K562 (cell line): Measurements from ENCODE around the gene PATL2. TPM values are rescaled to one million over a fixed set of nuclear protein-coding genes. Genes with fewer than 3 reads are reported as not detected.

Source experiments
- ATF1 ChIP-seq, 2 experiments: fragments of 450-650 bp in 1 of 2; IDR thresholded peaks; 2 replicates each; pipeline ENCODE4 v1.6.1; 2016; ENCODE audit warnings: missing compliant biosample characterization in 1 of 2, missing genetic modification characterization in 1 of 2
- CEBPG ChIP-seq, 3 experiments: fragments of 200-800 bp in 1 of 3; sonication (Bioruptor generic) in 1 of 3; sonication (generic) in 1 of 3; formaldehyde crosslinking in 1 of 3; IDR thresholded peaks in 2 of 3; conservative IDR thresholded peaks in 1 of 3; 2 replicates each; pipeline versions ENCODE4 v1.6.1 to v1.8.0; 2016 to 2022; ENCODE audit warnings: missing compliant biosample characterization in 2 of 3, missing genetic modification characterization in 2 of 3, mild to moderate bottlenecking in 1 of 3, missing genetic modification reagents in 1 of 3
- ELK3 ChIP-seq: fragments of 450-650 bp; formaldehyde crosslinking; IDR thresholded peaks from 2 replicates; pipeline ENCODE4 v1.4.0; 2020; ENCODE audit warnings: mild to moderate bottlenecking
- FOXA3 ChIP-seq, 2 experiments: fragments of 450-650 bp in 1 of 2; sonication (generic) in 1 of 2; formaldehyde crosslinking; IDR thresholded peaks in 1 of 2; conservative IDR thresholded peaks in 1 of 2; 2 replicates each; pipeline versions ENCODE4 v1.4.0 to v1.8.0; 2020 to 2022; ENCODE audit warnings: mild to moderate bottlenecking in 2 of 2, missing genetic modification reagents in 1 of 2
- FOXJ2 ChIP-seq: fragments of 200-800 bp; sonication (Bioruptor generic); IDR thresholded peaks from 2 replicates; pipeline ENCODE4 v1.6.1; 2016; ENCODE audit warnings: missing genetic modification characterization, missing compliant biosample characterization
- HDGF ChIP-seq: fragments of 450-650 bp; IDR thresholded peaks from 2 replicates; pipeline ENCODE4 v1.6.1; 2016
- JUN ChIP-seq, 2 experiments: sonication (generic) in 1 of 2; formaldehyde crosslinking in 1 of 2; IDR thresholded peaks; 2 replicates each; pipeline versions ENCODE4 v1.6.1 to v1.8.0; 2012 to 2022; ENCODE audit warnings: borderline replicate concordance in 2 of 2, mild to moderate bottlenecking in 2 of 2, improper control_type of control experiment in 1 of 2, low read depth in 1 of 2, low read length in 1 of 2, missing genetic modification reagents in 1 of 2
- MXI1 ChIP-seq: IDR thresholded peaks from 2 replicates; pipeline ENCODE4 v1.6.1; 2011; ENCODE audit warnings: low read depth, mild to moderate bottlenecking, improper control_type of control experiment, low read length
- NCOR1 ChIP-seq: fragments of 450-650 bp; IDR thresholded peaks from 2 replicates; pipeline ENCODE4 v1.6.1; 2016; ENCODE audit warnings: mild to moderate bottlenecking, moderate library complexity
- PTTG1 ChIP-seq: fragments of 450-650 bp; IDR thresholded peaks from 2 replicates; pipeline ENCODE4 v1.6.1; 2016; ENCODE audit warnings: low read depth, mild to moderate bottlenecking, missing genetic modification characterization, missing compliant biosample characterization
- SAP30 ChIP-seq: fragments of 200-600 bp; sonication (generic); IDR thresholded peaks from 2 replicates; pipeline ENCODE4 v1.6.1; 2012; ENCODE audit warnings: borderline replicate concordance, low read depth, mild to moderate bottlenecking, moderate library complexity, low read length, control low read depth, inconsistent platforms; ENCODE audit not compliant: insufficient read depth, poor library complexity, severe bottlenecking
- SIX5 ChIP-seq, 2 experiments: IDR thresholded peaks; 2 replicates each; pipeline ENCODE4 v1.6.1; 2011; ENCODE audit warnings: low read length in 2 of 2, borderline replicate concordance in 1 of 2, low read depth in 1 of 2, mild to moderate bottlenecking in 1 of 2, moderate library complexity in 1 of 2; ENCODE audit not compliant: insufficient read depth in 1 of 2
- SMARCB1 ChIP-seq: IDR thresholded peaks from 2 replicates; pipeline ENCODE4 v1.6.1; 2011; ENCODE audit warnings: improper control_type of control experiment, low read depth; ENCODE audit not compliant: insufficient read length
- TRIM24 ChIP-seq, 2 experiments: fragments of 450-650 bp; IDR thresholded peaks; 2 replicates each; pipeline ENCODE4 v1.6.1; 2016
- TSHZ1 ChIP-seq: fragments of 250-450 bp; sonication (Bioruptor Pico); IDR thresholded peaks from 2 replicates; pipeline ENCODE4 v1.4.0; 2020; ENCODE audit warnings: mild to moderate bottlenecking, moderate library complexity
- ZBTB17 ChIP-seq: fragments of 450-650 bp; formaldehyde crosslinking; IDR thresholded peaks from 2 replicates; pipeline ENCODE4 v1.4.0; 2020; ENCODE audit warnings: mild to moderate bottlenecking
- ZFP91 ChIP-seq: sonication (generic); formaldehyde crosslinking; IDR thresholded peaks from 2 replicates; pipeline ENCODE4 v1.8.0; 2022; ENCODE audit warnings: mild to moderate bottlenecking, missing genetic modification reagents
- ZNF212 ChIP-seq: fragments of 450-650 bp; formaldehyde crosslinking; IDR thresholded peaks from 2 replicates; pipeline ENCODE4 v1.4.0; 2020; ENCODE audit warnings: mild to moderate bottlenecking
- ZNF263 ChIP-seq: sonication (generic); formaldehyde crosslinking; IDR thresholded peaks from 2 replicates; pipeline ENCODE4 v1.8.0; 2022; ENCODE audit warnings: mild to moderate bottlenecking, missing genetic modification reagents, borderline replicate concordance
- polyA plus RNA-seq, 8 experiments: library from polyadenylated mRNA; depleted of rRNA in 4 of 8; stranded (reverse) in 5 of 8; unstranded in 3 of 8; fragments of >200 nt; fragmentation: Nextera tagmentation in 2 of 8; fragmentation: Illumina TruSeq in 1 of 8; extraction: Ambion mirVana in 2 of 8; extraction: Trizol in 1 of 8; gene quantifications; 2 replicates each; pipeline versions ENCODE4 v1.2.1 to v1.2.3, GENCODE V29; 2011 to 2014; ENCODE audit warnings: inconsistent platforms in 1 of 8, missing spikeins in 1 of 8
- total RNA-seq, 7 experiments: library from RNA; depleted of rRNA in 6 of 7; stranded (reverse); fragments of >200 nt in 6 of 7; fragmentation: Illumina TruSeq in 2 of 7; extraction: Trizol in 2 of 7; gene quantifications; 2 replicates each; pipeline versions ENCODE4 v1.2.1 to v1.2.3, GENCODE V29; 2011 to 2021; ENCODE audit warnings: low replicate concordance in 1 of 7
- TF ChIP-seq, protein P1 (sequence below): fragments of 250-450 bp; sonication (Bioruptor Pico); IDR thresholded peaks from 2 replicates; pipeline ENCODE4 v1.9.0; 2021; ENCODE audit warnings: mild to moderate bottlenecking

PATL2 gene
- total and polyA plus RNA-seq, 9 of the 15 experiments (the other 6 are each of a cell fraction or from before 2014, with no cell fraction given) = 0.42 to 1.1 (median 0.86) TPM

- TF ChIP-seq ZBTB17 (no peak), TRIM24 (IDR thresholded peaks at IDR 0.05) (no peak), SAP30 (no peak), SMARCB1 (no peak), HDGF (no peak), PTTG1 (no peak), SIX5 (IDR thresholded peaks at IDR 0.05; ENCODE audit: borderline replicate concordance in 1 of 2, insufficient read depth in 1 of 2, low read depth in 1 of 2, low read length in 2 of 2) (no peak), CEBPG (CRISPR knock-in tag; IDR thresholded peaks at IDR 0.05) (no peak), CEBPG (tag; conservative IDR thresholded peaks at IDR 0.05 in 1 of 2, IDR thresholded peaks at IDR 0.05 in 1 of 2) (peak; percentile 71 to 85), ZNF263 (CRISPR knock-in tag) (no peak), NCOR1 (no peak), ATF1 (CRISPR knock-in tag; IDR thresholded peaks at IDR 0.05) (no peak), ATF1 (tag; IDR thresholded peaks at IDR 0.05) (no peak), TSHZ1 (CRISPR knock-in tag) (no peak), FOXA3 (CRISPR knock-in tag; conservative IDR thresholded peaks at IDR 0.05 in 1 of 2, IDR thresholded peaks at IDR 0.05 in 1 of 2) (0 out of 4 replicates have a peak, but pooled peaks of 1 of the 2 experiments have one; percentile 1), ZNF212 (CRISPR knock-in tag) (no peak), ZFP91 (no peak), FOXJ2 (tag) (no peak), MXI1 (no peak), ELK3 (CRISPR knock-in tag) (no peak), JUN (IDR thresholded peaks at IDR 0.05; ENCODE audit: borderline replicate concordance, low read depth, low read length) (no peak), JUN (CRISPR knock-in tag; IDR thresholded peaks at IDR 0.05; ENCODE audit: borderline replicate concordance) (no peak)
- TF ChIP-seq, protein P1, sequence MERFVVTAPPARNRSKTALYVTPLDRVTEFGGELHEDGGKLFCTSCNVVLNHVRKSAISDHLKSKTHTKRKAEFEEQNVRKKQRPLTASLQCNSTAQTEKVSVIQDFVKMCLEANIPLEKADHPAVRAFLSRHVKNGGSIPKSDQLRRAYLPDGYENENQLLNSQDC (CRISPR knock-in tag) = no peak
Observed at GRCh38 chr15:44729408-44730127, 18.4 kb upstream of the PATL2 start (continued).
